ENCODE results near the gene PARD6B.

The PARD6B gene

DNA sequence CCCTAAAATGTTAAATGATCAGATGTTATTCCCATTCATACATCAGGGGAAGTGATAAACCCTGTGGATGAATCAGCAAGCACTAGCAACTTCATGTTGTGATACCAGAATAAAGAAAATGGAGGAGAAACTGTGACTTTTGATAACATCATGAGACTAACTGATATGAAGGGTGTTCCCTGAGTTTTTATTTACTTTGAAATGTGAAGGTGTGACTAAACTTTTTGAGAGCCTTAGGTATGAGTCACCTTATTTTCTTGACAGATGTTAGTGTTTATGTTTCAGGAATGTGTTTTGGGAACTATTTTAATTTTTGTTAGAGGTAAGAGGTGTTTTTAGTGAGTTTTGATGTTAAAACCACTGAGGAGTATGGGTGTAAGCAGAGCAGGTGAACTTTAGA is 4.4 kb downstream of the PARD6B start:
- Histone ChIP-seq H3K9ac (ENCODE audit: low read depth, low read length) (no peak overlapping the region), H3K4me3 (ENCODE audit: low read depth in 1 of 2, low read length in 2 of 2) (no peak overlapping the region), H3K4me1 (ENCODE audit: insufficient read depth, low read length) (peaks cover 16% of the 10 kb centered on the region), H3K9me3 (ENCODE audit: insufficient read depth, low read length, severe bottlenecking) (no peaks in the 10 kb centered on the region), H3K79me2 (ENCODE audit: insufficient read depth, low read length) (0 out of 2 replicates have a peak, but pooled peaks cover 3% of the 10 kb centered on the region), H3K27me3 (ENCODE audit: insufficient read depth, low read length, poor library complexity) (no peaks in the 10 kb centered on the region), H4K20me1 (ENCODE audit: insufficient read depth, low read length) (no peaks in the 10 kb centered on the region), H3K36me3 (ENCODE audit: insufficient read depth, low read length) (no peaks in the 10 kb centered on the region), H2AFZ (ENCODE audit: low read depth, low read length) (no peak overlapping the region), H3K4me2 (ENCODE audit: insufficient read depth, low read length) (no peak overlapping the region), H3K27ac (ENCODE audit: low read length) (no peak overlapping the region)
- ATAC-seq (ENCODE audit: insufficient read depth, low read depth) (no peak), DNase-seq (no peak)
- TF ChIP-seq, protein P1, sequence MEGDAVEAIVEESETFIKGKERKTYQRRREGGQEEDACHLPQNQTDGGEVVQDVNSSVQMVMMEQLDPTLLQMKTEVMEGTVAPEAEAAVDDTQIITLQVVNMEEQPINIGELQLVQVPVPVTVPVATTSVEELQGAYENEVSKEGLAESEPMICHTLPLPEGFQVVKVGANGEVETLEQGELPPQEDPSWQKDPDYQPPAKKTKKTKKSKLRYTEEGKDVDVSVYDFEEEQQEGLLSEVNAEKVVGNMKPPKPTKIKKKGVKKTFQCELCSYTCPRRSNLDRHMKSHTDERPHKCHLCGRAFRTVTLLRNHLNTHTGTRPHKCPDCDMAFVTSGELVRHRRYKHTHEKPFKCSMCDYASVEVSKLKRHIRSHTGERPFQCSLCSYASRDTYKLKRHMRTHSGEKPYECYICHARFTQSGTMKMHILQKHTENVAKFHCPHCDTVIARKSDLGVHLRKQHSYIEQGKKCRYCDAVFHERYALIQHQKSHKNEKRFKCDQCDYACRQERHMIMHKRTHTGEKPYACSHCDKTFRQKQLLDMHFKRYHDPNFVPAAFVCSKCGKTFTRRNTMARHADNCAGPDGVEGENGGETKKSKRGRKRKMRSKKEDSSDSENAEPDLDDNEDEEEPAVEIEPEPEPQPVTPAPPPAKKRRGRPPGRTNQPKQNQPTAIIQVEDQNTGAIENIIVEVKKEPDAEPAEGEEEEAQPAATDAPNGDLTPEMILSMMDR (IDR thresholded peaks at IDR 0.05; ENCODE audit: borderline replicate concordance, extremely low read depth, low read length, poor library complexity, severe bottlenecking): no peak
- TF ChIP-seq EZH2 (IDR thresholded peaks at IDR 0.05; ENCODE audit: borderline replicate concordance, low read depth, low read length, severe bottlenecking): no peak

DNA sequence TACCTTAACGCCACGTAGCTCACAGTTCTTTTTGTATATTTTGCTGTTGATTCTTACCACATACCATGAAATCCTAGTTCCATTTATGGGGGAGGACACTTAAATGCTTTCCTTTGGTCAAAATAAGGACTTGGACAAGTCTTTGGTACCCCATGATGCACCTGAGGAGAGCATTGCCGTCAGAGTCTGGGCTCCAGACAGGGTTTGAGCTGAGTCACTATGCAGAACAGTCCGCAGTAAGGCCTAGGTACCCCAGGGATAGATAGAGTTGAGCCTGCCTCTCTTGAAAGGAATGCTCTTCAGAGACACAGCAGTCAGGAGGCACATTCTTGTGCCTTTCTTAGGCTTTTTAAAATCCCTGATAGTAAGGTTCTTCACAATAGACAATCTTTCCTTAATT is 6.0 kb downstream of the PARD6B start:
- Histone ChIP-seq H3K4me3 (ENCODE audit: low read depth in 1 of 2, low read length in 2 of 2) (no peak overlapping the region), H3K27me3 (ENCODE audit: insufficient read depth, low read length, poor library complexity) (no peaks in the 10 kb centered on the region), H3K36me3 (ENCODE audit: insufficient read depth, low read length) (no peaks in the 10 kb centered on the region), H4K20me1 (ENCODE audit: insufficient read depth, low read length) (no peaks in the 10 kb centered on the region), H3K9me3 (ENCODE audit: insufficient read depth, low read length, severe bottlenecking) (no peaks in the 10 kb centered on the region), H3K4me2 (ENCODE audit: insufficient read depth, low read length) (no peak overlapping the region), H3K79me2 (ENCODE audit: insufficient read depth, low read length) (0 out of 2 replicates have a peak, but pooled peaks cover 3% of the 10 kb centered on the region), H3K27ac (ENCODE audit: low read length) (no peak overlapping the region), H3K9ac (ENCODE audit: low read depth, low read length) (no peak overlapping the region), H3K4me1 (ENCODE audit: insufficient read depth, low read length) (peaks cover 6% of the 10 kb centered on the region), H2AFZ (ENCODE audit: low read depth, low read length) (no peak overlapping the region)
- TF ChIP-seq, protein P1 (IDR thresholded peaks at IDR 0.05; ENCODE audit: borderline replicate concordance, extremely low read depth, low read length, poor library complexity, severe bottlenecking): no peak
- TF ChIP-seq EZH2 (IDR thresholded peaks at IDR 0.05; ENCODE audit: borderline replicate concordance, low read depth, low read length, severe bottlenecking): no peak
- DNase-seq: no peak
- ATAC-seq (ENCODE audit: insufficient read depth, low read depth): no peak

- H3K79me2 ChIP-seq (ENCODE audit: insufficient read depth, low read length): no peaks in the 10 kb centered on the region
Observed at GRCh38 chr20:50743087-50743486, 11.7 kb downstream of the PARD6B start.

More at GRCh38 chr20:50743087-50743486, 11.7 kb downstream of the PARD6B start:
- Histone ChIP-seq H3K27ac (ENCODE audit: low read length) (no peak overlapping the region), H3K4me2 (ENCODE audit: insufficient read depth, low read length) (no peak overlapping the region), H3K4me1 (ENCODE audit: insufficient read depth, low read length) (no peaks in the 10 kb centered on the region), H3K9me3 (ENCODE audit: insufficient read depth, low read length, severe bottlenecking) (no peaks in the 10 kb centered on the region), H3K9ac (ENCODE audit: low read depth, low read length) (no peak overlapping the region), H4K20me1 (ENCODE audit: insufficient read depth, low read length) (no peaks in the 10 kb centered on the region), H3K27me3 (ENCODE audit: insufficient read depth, low read length, poor library complexity) (no peaks in the 10 kb centered on the region), H3K36me3 (ENCODE audit: insufficient read depth, low read length) (no peaks in the 10 kb centered on the region), H2AFZ (ENCODE audit: low read depth, low read length) (no peak overlapping the region), H3K4me3 (ENCODE audit: low read depth in 1 of 2, low read length in 2 of 2) (no peak overlapping the region)
- TF ChIP-seq EZH2 (IDR thresholded peaks at IDR 0.05; ENCODE audit: borderline replicate concordance, low read depth, low read length, severe bottlenecking): no peak
- TF ChIP-seq, protein P1 (IDR thresholded peaks at IDR 0.05; ENCODE audit: borderline replicate concordance, extremely low read depth, low read length, poor library complexity, severe bottlenecking): no peak
- DNase-seq (no peak), ATAC-seq (ENCODE audit: insufficient read depth, low read depth) (no peak)
